ENCODE results near the gene KRTAP10-7.
"Not testable (repeated sequence)": the region's sequence is repeated elsewhere in the genome, so short reads cannot be mapped to it uniquely, and the experiment has no call there.

The KRTAP10-7 gene

DNA sequence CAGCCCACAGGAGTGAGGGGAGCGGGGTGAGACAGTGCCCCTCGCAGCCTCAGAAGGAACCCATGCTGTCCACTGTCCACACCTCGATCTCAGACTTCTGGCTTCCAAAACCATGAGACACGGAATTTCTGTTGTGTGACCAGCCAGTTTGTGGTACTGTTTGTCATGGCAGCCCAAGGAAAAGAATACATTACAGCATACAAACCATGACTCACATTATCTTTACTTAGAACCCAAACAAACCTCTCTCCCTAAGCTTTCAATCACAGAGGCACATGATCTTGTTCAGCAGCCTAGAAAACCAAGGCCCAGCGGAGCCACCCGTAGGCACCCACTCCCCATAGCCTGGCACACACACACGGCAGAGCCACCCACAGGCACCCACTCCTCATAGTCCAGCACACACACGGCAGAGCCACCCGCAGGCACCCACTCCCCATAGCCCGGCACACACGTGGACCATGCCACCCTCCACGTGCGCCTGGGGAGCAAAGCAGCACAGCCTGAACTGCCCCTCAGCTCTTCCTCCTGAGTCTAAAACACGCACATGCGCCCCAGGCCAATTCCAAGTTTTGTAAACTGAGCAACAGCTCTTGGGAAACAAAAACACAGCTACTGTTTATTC is 27.3 kb upstream of the KRTAP10-7 start:
- TF ChIP-seq, protein P1, sequence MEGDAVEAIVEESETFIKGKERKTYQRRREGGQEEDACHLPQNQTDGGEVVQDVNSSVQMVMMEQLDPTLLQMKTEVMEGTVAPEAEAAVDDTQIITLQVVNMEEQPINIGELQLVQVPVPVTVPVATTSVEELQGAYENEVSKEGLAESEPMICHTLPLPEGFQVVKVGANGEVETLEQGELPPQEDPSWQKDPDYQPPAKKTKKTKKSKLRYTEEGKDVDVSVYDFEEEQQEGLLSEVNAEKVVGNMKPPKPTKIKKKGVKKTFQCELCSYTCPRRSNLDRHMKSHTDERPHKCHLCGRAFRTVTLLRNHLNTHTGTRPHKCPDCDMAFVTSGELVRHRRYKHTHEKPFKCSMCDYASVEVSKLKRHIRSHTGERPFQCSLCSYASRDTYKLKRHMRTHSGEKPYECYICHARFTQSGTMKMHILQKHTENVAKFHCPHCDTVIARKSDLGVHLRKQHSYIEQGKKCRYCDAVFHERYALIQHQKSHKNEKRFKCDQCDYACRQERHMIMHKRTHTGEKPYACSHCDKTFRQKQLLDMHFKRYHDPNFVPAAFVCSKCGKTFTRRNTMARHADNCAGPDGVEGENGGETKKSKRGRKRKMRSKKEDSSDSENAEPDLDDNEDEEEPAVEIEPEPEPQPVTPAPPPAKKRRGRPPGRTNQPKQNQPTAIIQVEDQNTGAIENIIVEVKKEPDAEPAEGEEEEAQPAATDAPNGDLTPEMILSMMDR (IDR thresholded peaks at IDR 0.05; ENCODE audit: low read depth, low read length) = no peak
- H3K4me3 ChIP-seq (replicated peaks in 1 of 2; ENCODE audit: low read depth in 2 of 2, low read length in 2 of 2) = no peak overlapping the region
- peak in 1 of 2 donors; percentile 21 for DNase-seq (ENCODE audit: low read depth in 2 of 2)

DNA sequence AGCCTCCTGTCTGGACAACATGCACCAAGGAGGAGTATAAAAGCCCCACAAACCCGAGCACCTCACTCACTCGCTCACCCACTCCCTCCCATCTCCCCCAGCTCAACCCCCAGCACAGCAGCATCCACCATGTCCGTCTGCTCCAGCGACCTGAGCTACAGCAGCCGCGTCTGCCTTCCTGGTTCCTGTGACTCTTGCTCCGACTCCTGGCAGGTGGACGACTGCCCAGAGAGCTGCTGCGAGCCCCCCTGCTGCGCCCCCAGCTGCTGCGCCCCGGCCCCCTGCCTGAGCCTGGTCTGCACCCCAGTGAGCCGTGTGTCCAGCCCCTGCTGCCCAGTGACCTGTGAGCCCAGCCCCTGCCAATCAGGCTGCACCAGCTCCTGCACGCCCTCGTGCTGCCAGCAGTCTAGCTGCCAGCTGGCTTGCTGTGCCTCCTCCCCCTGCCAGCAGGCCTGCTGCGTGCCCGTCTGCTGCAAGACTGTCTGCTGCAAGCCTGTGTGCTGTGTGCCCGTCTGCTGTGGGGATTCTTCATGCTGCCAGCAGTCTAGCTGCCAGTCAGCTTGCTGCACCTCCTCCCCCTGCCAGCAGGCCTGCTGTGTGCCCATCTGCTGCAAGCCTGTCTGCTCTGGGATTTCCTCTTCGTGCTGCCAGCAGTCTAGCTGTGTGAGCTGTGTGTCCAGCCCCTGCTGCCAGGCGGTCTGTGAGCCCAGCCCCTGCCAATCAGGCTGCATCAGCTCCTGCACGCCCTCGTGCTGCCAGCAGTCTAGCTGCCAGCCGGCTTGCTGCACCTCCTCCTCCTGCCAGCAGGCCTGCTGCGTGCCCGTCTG is 26.6 kb upstream of the KRTAP10-7 start, which contains the start of gene KRTAP10-4:
TSS of gene KRTAP10-4 (plus strand) at position 100 of the 827 bp plus-strand sequence. CDS start at position 130, 30 bp downstream.
- DNase-seq (ENCODE audit: low read depth in 2 of 2) = not testable (repeated sequence)

DNA sequence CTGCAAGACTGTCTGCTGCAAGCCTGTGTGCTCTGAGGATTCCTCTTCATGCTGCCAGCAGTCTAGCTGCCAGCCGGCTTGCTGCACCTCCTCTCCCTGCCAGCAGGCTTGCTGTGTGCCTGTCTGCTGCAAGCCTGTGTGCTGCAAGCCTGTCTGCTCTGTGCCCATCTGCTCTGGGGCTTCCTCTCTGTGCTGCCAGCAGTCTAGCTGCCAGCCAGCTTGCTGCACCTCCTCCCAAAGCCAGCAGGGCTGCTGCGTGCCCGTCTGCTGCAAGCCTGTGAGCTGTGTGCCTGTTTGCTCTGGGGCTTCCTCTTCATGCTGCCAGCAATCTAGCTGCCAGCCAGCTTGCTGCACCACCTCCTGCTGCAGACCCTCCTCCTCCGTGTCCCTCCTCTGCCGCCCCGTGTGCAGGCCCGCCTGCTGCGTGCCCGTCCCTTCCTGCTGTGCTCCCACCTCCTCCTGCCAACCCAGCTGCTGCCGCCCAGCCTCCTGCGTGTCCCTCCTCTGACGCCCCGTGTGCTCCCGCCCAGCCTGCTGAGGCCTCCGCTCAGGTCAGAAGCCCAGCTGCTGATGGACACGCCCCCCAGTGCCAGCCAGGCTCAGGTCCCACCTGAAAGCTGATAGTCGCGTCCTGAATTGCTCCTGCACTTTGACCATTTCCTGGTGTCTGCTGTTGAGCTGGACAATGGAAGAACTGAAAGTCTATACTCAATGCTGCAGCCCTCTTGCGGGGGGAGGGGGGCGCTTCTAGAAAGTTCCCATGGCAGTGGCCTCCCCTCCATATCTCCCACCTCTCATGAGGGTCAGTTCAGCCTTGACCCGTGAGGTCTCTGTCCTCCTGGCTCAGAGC is 25.7 kb upstream of the KRTAP10-7 start:
- TF ChIP-seq, protein P1 (IDR thresholded peaks at IDR 0.05; ENCODE audit: low read depth, low read length) = no peak
- DNase-seq (ENCODE audit: low read depth in 2 of 2) = no peak
- no peak overlapping the region for H3K4me3 ChIP-seq (replicated peaks in 1 of 2; ENCODE audit: low read depth in 2 of 2, low read length in 2 of 2)

More for the DNA sequence above, 26.6 kb upstream of the KRTAP10-7 start, which contains the start of gene KRTAP10-4:
- not testable (repeated sequence) for H3K4me3 ChIP-seq (replicated peaks in 1 of 2; ENCODE audit: low read depth in 2 of 2, low read length in 2 of 2)

DNA sequence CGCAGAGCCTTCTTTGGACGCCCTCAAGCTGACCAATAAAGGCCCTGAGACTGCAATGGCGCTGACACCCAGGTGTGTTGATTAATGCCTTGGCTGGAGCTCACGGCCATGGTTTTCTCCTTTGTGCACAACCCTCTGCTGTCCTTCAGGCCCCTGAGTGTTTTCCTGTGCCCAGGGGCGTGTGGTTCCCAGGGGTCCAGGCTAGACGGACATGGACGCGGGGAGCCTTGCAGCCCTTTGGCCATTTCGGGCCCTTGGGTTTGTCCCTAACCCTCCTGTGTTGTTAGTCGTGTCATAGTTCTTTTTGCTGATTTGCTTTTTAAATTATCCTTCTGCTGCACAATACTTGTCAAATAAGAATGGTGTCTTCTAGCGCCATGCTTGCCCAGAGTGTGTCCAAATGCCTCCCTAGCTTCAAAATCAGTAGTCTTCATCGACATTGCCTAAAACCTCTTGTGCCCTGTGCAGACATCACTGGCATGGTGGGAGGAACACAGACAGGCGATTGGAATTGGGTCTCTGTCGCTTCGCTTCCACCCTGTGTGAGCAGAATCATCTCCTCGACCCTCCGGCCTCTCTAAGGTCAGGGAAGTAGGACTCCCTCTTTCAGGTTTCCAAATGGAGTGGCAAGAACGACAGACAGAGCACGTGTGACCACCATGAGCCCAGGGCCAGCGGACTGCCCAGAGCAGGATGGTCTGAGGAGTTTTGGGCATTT is 24.9 kb upstream of the KRTAP10-7 start:
- TF ChIP-seq, protein P1 (IDR thresholded peaks at IDR 0.05; ENCODE audit: low read depth, low read length) = no peak
- H3K4me3 ChIP-seq (replicated peaks in 1 of 2; ENCODE audit: low read depth in 2 of 2, low read length in 2 of 2) = no peak overlapping the region
- DNase-seq (ENCODE audit: low read depth in 2 of 2) = no peak

DNA sequence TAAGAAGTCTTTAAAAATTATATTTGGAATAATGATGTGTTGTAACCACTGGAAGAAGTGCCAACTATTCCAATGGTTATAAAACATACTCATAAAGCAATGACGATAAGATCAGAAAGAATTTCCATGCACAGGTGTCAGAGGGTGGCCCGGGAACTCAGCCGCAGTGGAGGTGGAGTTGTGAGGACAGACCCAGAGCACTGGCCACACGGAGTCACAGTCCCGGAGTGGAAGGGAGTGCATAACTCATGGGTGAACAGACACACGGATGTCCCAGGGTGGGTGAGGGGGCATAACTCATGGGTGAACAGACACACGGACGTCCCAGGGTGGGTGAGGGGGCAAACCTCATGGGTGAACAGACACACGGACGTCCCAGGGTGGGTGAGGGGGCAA is 24.4 kb upstream of the KRTAP10-7 start:
- no peak for DNase-seq (ENCODE audit: low read depth in 2 of 2)
- TF ChIP-seq, protein P1 (IDR thresholded peaks at IDR 0.05; ENCODE audit: low read depth, low read length) = no peak
- H3K4me3 ChIP-seq (replicated peaks in 1 of 2; ENCODE audit: low read depth in 2 of 2, low read length in 2 of 2) = no peak overlapping the region

DNA sequence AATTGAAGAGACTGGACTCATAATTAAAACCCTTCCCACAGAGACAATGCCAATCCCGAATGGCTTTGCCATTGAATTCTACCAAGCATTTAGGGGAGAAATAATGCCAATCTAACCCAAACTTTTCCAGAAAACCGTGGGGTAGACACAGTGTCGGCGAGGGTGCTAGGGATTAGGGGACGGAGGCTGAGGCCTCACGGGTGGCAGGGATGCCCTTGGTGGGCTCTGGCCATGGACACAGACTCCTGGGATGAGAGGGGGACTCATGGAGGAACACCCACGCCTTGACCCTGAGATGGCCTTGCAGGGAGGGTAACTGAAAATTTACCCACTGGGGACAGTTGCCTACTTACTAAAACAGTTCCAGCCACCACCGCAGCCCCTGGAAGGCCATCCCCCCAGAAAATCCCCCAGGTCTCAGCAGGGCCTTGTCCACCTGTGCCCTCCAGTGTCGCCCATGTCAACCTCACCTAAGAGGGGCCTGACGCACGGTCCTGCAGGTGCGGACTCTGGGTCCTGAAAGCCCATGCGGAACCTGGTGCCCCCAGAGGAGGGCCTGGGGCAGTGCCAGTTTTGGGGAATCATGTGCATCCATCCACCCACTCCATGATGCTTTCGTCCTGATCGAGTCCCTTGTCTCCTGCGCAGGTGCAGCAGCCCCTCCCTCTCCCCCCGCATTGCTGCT is 21.9 kb upstream of the KRTAP10-7 start:
- H3K4me3 ChIP-seq (replicated peaks in 1 of 2; ENCODE audit: low read depth in 2 of 2, low read length in 2 of 2) = no peak overlapping the region
- no peak for DNase-seq (ENCODE audit: low read depth in 2 of 2)
- TF ChIP-seq, protein P1 (IDR thresholded peaks at IDR 0.05; ENCODE audit: low read depth, low read length) = no peak

All from cardiac fibroblast (primary cell).